HUES48 (cell line): ENCODE data around the gene MEX3C.

Experiments used
- H3K27ac ChIP-seq: one replicate; pipeline ENCODE4 v1.7.0; 2013; ENCODE audit warnings: low read depth, low read length, inconsistent platforms
- H3K27me3 ChIP-seq: 2 replicates; pipeline ENCODE4 v1.6.1; 2013; ENCODE audit warnings: mild to moderate bottlenecking, low read length; ENCODE audit not compliant: control insufficient read depth, insufficient read depth
- H3K36me3 ChIP-seq: 2 replicates; pipeline ENCODE4 v1.6.1; 2013; ENCODE audit warnings: low read length; ENCODE audit not compliant: control insufficient read depth, insufficient read depth
- H3K4me1 ChIP-seq: 2 replicates; pipeline ENCODE4 v1.6.1; 2013; ENCODE audit warnings: mild to moderate bottlenecking, low read length; ENCODE audit not compliant: control insufficient read depth, insufficient read depth
- H3K4me3 ChIP-seq: 2 replicates; pipeline ENCODE4 v1.5.1; 2013; ENCODE audit warnings: mild to moderate bottlenecking, low read depth, low read length
- H3K9ac ChIP-seq: 2 replicates; pipeline ENCODE4 v1.6.1; 2013; ENCODE audit warnings: mild to moderate bottlenecking, low read depth, low read length, moderate library complexity
- H3K9me3 ChIP-seq: 2 replicates; pipeline ENCODE4 v1.6.1; 2013; ENCODE audit warnings: low read length; ENCODE audit not compliant: control insufficient read depth, insufficient read depth

Gene MEX3C

DNA sequence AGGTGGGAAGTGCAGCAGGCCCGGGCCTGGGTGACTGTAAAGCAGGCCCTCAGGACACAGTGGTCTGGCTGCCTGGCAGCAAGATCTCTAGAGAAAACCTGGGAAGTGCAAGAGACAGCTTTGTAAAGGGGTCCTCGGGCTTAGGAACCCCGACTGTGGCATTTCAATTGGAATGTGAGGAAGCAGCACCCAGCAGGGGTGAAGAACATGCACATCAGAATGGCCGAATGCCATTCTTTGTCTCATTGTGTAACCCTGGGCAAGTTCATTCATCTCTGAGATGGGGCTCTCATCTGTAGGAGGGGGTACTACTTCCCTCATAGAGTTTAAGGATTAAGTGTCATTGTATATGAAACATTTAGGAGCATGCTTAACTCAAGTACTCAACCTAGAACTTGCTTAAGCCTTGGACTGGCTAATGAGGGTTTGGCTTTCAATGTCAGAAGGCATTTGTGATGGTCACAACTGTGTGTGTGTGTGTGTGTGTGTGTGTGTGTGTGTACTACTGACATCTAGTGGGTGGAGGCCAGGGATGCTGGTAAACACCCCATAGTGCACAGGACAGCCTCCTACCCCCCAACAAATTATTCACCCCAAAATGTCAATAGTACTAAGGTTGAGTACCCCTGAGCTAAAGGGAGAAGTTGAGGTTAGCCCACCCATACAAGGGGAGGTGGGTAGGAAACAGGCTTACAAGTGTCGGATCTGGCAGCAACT lies 29.3 kb downstream of the MEX3C start:
- H3K27me3 ChIP-seq: no peaks in the 10 kb centered on the region
- H3K27ac ChIP-seq: peak overlapping the region; percentile 93
- peaks cover 52% of the 10 kb centered on the region for H3K4me1 ChIP-seq
- no peaks in the 10 kb centered on the region for H3K36me3 ChIP-seq
- H3K4me3 ChIP-seq: no peak overlapping the region; the same call in 1 of the 2 replicates
- H3K9me3 ChIP-seq: no peaks in the 10 kb centered on the region
- 0 out of 2 replicates have a peak overlapping the region, but pooled peaks have one; percentile 24 for H3K9ac ChIP-seq

DNA sequence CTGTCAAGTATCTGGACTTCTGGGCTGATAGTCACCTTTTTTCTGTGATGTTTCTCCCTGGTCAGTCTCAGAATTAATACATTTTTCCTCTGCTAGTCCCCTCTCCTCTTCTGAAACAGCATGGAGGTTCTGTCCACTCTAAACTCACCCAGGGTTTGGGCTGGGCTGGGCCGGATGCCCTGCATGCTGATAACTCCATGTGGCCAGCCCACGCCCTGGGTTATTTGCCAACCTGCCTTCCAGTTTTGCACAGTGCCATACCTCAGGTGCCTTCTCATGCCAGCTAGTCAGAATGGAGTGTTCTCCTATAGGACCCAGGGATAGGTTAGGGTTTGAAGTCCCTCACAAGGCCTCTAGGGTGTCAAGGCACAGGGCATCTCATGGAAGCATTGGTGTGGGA lies 32.2 kb downstream of the MEX3C start:
- peak overlapping the region; percentile 68 for H3K27ac ChIP-seq
- peaks cover 35% of the 10 kb centered on the region for H3K4me1 ChIP-seq
- no peaks in the 10 kb centered on the region for H3K9me3 ChIP-seq
- no peaks in the 10 kb centered on the region for H3K27me3 ChIP-seq
- no peak overlapping the region for H3K4me3 ChIP-seq
- H3K9ac ChIP-seq: no peak overlapping the region
- H3K36me3 ChIP-seq: no peaks in the 10 kb centered on the region

DNA sequence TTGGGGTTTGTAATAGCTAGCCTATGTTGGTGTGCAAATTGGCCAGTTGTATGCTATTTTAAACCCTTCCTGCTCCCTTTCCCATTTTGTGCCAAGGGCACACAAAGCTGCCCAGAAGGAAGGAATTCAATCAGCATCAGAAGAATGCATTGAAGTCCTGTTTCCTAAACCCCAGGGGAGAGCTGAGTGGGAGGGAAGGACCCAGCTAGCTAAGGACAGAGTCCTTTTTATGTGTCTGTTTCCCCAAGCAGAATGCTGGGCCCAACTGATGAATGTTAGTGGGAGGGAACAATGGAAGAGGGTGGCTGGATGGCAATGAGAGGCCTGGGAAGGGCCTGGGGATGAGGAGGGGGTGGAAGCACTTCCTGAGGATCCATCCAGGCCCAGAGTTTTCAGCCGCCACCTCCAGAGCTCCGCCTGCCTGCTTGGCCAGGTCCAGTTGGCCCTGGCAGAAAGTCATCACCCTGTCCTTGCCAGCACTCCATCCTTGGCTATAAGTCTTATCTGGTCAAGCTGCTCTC lies 32.7 kb downstream of the MEX3C start:
- Histone ChIP-seq H3K27me3 (no peaks in the 10 kb centered on the region), H3K36me3 (no peaks in the 10 kb centered on the region), H3K4me1 (peaks cover 31% of the 10 kb centered on the region), H3K9ac (no peak overlapping the region), H3K4me3 (no peak overlapping the region), H3K9me3 (no peaks in the 10 kb centered on the region), H3K27ac (peak overlapping the region; percentile 68)

DNA sequence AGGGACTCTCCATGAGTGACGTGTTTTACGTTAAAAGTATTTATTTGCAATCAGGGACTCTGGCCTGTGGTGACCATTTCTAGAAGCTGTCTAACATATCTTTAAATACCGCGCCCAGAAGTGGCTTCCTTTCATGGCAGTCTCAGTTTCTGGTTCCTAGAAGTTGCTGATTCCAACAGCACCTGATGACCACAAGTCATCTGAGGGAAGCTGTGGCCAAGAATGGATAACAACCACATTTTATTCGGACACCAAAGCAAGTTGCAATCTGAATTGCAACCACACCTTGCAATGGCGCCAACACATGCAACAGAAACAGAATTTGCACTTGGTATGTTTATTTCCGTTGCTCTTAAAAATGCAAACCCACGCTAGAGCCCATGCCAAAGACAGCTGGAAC lies 33.1 kb downstream of the MEX3C start:
- H3K9me3 ChIP-seq: no peaks in the 10 kb centered on the region
- H3K27me3 ChIP-seq: no peaks in the 10 kb centered on the region
- no peak overlapping the region for H3K9ac ChIP-seq
- peaks cover 29% of the 10 kb centered on the region for H3K4me1 ChIP-seq
- H3K4me3 ChIP-seq: no peak overlapping the region
- H3K36me3 ChIP-seq: no peaks in the 10 kb centered on the region
- peak overlapping the region; percentile 68 for H3K27ac ChIP-seq

DNA sequence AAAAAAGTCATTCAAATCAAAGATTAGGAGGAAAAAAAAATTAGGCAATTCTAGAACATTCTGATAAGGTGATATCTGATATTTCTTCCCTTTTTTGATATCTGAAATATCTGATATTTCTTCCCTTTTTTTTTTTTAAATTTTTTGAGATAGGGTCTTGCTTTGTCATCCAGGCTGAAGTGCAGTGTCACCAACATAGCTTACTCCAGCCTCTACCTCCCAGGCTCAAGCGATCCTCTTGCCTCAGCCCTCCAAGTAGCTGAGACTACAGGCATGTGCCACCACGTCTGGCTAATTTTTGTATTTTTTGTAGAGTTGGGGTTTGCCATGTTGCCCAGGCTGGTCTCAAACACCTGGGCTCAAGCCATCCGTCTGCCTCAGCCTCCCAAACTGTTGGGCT lies 33.9 kb downstream of the MEX3C start:
- no peak overlapping the region for H3K9ac ChIP-seq
- peaks cover 23% of the 10 kb centered on the region for H3K4me1 ChIP-seq
- H3K27ac ChIP-seq: no peak overlapping the region
- H3K36me3 ChIP-seq: no peaks in the 10 kb centered on the region
- H3K27me3 ChIP-seq: no peaks in the 10 kb centered on the region
- no peaks in the 10 kb centered on the region for H3K9me3 ChIP-seq
- H3K4me3 ChIP-seq: no peak overlapping the region

DNA sequence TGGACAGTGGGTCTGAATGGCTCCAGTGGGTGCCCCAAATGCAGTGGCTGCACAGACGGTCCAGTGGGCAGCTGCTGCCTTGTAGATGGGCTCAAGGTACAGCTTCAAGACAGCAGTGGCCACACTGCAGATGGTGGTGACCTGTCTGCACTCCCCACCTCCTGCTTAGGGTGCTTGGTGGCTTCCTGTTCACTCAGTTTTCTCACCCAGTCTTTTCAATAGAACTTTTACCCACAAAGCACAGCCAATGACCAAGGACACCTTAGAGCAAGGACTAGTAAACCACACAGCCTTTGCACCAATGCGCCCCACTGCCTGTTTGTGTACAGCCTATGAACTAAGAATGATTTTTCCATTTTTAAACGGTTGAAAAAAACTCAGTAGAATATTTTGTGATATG lies 34.9 kb downstream of the MEX3C start:
- Histone ChIP-seq H3K4me1 (peaks cover 16% of the 10 kb centered on the region), H3K4me3 (no peak overlapping the region), H3K27ac (no peak overlapping the region), H3K36me3 (no peaks in the 10 kb centered on the region), H3K27me3 (no peaks in the 10 kb centered on the region), H3K9me3 (no peaks in the 10 kb centered on the region), H3K9ac (no peak overlapping the region)

DNA sequence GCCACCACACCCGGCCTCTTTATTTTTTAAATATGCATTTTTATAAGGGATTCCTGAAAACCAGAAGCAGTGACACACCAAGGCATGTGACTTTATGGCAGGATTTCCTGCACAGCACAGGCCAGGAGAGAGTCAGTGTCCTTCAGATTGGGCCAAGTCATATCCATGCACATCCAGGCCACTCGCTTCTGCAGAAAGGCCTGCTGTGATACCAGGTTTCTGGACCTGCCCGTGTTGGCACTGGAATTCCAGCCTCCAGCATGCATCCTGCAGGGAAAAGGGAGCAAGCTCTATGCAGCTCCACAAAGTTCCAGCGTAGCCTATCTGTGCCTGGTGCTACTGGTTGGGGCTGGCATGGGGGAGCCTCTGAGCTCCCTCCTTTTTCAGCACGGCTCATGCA lies 36.8 kb downstream of the MEX3C start:
- Histone ChIP-seq H3K4me1 (peaks cover 10% of the 10 kb centered on the region), H3K9ac (no peak overlapping the region), H3K4me3 (no peak overlapping the region), H3K9me3 (no peaks in the 10 kb centered on the region), H3K27ac (no peak overlapping the region), H3K36me3 (no peaks in the 10 kb centered on the region), H3K27me3 (no peaks in the 10 kb centered on the region)

DNA sequence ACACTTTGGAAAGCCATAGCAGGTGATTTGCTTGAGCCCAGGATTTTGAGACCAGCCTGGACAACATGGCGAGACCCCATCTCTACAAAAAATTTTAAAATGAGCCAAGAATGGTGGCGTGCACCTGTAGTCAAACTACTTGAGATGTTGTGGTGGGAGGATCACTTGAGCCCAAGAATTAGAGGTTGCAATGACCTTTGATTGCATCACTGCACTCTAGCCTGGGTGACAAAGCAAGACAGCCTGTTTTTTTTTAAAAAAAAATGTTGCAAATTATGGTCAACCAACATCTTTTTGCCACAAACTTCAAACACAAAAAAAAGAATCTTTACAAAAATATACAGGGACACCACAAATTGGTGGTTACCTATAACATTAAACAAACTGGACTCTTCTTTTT lies 40.3 kb downstream of the MEX3C start:
- Histone ChIP-seq H3K4me1 (no peaks in the 10 kb centered on the region), H3K27me3 (no peaks in the 10 kb centered on the region), H3K27ac (no peak overlapping the region), H3K9me3 (no peaks in the 10 kb centered on the region), H3K4me3 (no peak overlapping the region), H3K9ac (no peak overlapping the region), H3K36me3 (no peaks in the 10 kb centered on the region)

DNA sequence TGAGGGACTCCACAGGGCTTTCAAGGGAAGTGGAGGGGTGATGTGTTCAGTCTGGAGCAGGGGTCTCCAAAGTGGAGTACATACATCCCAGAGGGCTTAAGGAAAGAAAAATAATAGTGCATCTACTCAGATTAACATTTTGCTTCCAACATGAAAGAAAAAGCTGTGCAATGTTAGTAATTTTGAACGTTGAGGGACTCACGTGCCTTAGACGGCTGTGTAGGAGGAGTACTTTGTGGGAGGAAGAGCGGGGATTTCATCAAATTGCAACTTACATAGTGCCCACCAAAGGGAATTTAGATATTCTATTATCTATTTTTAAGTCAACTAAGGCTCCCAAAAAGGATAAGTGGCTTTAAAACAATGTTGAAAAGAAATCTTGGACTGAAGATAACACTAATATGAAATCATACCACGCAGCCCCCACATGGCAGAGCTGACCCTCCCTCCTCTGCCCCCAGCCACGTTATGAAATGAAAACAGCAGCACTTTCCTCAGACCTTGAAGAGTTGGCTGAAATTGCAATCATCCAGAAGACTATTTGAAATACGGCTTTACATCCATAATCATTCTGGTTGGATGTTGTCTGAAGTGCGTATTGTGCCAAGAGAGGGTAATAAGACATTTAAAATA lies 42.9 kb downstream of the MEX3C start:
- no peaks in the 10 kb centered on the region for H3K4me1 ChIP-seq
- no peaks in the 10 kb centered on the region for H3K9me3 ChIP-seq
- no peak overlapping the region for H3K4me3 ChIP-seq
- no peaks in the 10 kb centered on the region for H3K27me3 ChIP-seq
- H3K9ac ChIP-seq: no peak overlapping the region
- H3K36me3 ChIP-seq: no peaks in the 10 kb centered on the region
- H3K27ac ChIP-seq: no peak overlapping the region

DNA sequence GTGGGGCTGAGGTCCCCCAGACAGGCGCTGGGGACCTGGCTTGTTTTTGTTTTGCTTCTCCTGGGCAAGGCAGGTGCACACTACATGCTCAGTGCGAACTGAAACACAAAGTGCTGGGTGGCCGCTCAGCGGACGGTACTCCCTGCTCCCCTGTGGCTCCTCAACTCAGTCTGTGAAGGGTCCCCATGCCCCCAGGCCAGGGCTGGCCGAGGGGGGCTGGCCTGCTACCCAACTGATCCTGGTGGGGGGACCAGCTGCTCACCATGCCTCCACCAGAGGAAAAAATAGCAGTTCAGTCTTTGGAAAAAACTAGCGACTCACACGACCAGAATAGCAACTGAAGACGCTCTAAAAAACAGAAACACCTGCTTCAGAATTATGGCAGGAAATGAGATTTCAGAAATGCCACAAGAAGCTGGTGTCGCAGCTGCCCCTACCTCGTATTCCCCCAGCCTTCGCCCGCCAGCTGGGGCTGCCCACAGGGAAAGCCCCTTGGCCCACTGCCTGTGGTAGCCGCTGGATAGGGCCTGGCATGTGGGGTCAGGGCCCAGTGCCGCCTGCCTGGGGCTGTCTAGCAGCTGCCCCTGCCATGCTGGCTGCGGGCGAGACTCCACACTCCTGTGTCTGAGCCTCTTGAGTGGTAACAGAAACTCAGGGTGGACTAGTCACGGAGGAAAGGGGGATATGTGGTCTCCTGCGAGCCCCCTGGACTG lies 43.7 kb downstream of the MEX3C start:
- Histone ChIP-seq H3K9ac (no peak overlapping the region), H3K4me3 (no peak overlapping the region), H3K27ac (no peak overlapping the region), H3K9me3 (no peaks in the 10 kb centered on the region), H3K4me1 (no peaks in the 10 kb centered on the region), H3K36me3 (no peaks in the 10 kb centered on the region), H3K27me3 (no peaks in the 10 kb centered on the region)
